Right lobe of liver (tissue), 6 donors: ENCODE data around the gene UBAP1. TPM values are rescaled to one million over a fixed set of nuclear protein-coding genes. Genes with fewer than 3 reads are reported as not detected.
A peak's percentile ranks its signal among the peaks of the same experiment; 100 is the strongest.

Experiments used
- ATAC-seq, 4 donors: fragments of 200-7000 bp; cut with Tn5 transposase; one replicate each; pipeline ENCODE4 v1.9.1; 2020; ENCODE audit warnings: mild to moderate bottlenecking in 4 of 4, moderate library complexity in 4 of 4
- DNase-seq, 3 donors: peaks; one replicate each; pipeline ENCODE4 v3.0.0-alpha.2; 2020
- H3K27ac ChIP-seq, 3 donors: fragments of 200-600 bp; one replicate each; pipeline ENCODE4 v1.8.0; 2022
- H3K27me3 ChIP-seq, 2 donors: fragments of 200-600 bp; one replicate each; pipeline ENCODE4 v1.8.0; 2022
- H3K36me3 ChIP-seq, 4 donors: fragments of 200-600 bp; sonication (generic) in 1 of 4; one replicate each; pipeline versions ENCODE4 v1.5.1 to v1.8.0; 2017 to 2022; ENCODE audit warnings: control low read depth in 1 of 4
- H3K4me1 ChIP-seq, 4 donors: fragments of 200-600 bp; sonication (generic) in 1 of 4; one replicate each; pipeline versions ENCODE4 v1.5.1 to v1.8.0; 2017 to 2022; ENCODE audit warnings: control low read depth in 1 of 4
- H3K4me3 ChIP-seq, 3 donors: fragments of 200-600 bp; one replicate each; pipeline ENCODE4 v1.8.0; 2022
- H3K9me3 ChIP-seq, 4 donors: fragments of 200-600 bp; sonication (generic) in 1 of 4; one replicate each; pipeline versions ENCODE4 v1.5.1 to v1.8.0; 2017 to 2022; ENCODE audit warnings: control low read depth in 1 of 4
- CTCF ChIP-seq, 4 donors: fragments of 200-600 bp in 3 of 4; fragments of 450-650 bp in 1 of 4; IDR thresholded peaks; one replicate each; pipeline versions ENCODE4 v1.5.1 to v1.8.0; 2016 to 2022; ENCODE audit warnings: antibody characterized with exemption in 4 of 4, mild to moderate bottlenecking in 2 of 4
- POLR2A ChIP-seq: fragments of 450-650 bp; IDR thresholded peaks from one replicate; pipeline ENCODE4 v1.6.1; 2017; ENCODE audit warnings: antibody characterized with exemption, mild to moderate bottlenecking
- WGBS: methylation state at CpG from one replicate; pipeline ENCODE4 v1.1.6; 2018; ENCODE audit warnings: low coverage, low lambda C conversion rate; ENCODE audit not compliant: insufficient coverage; ENCODE audit errors: missing lambda C conversion rate; 5-methylcytosine and 5-hydroxymethylcytosine counted together
- intact Hi-C, 2 donors: fragments of 100-400 bp; cut with DNase I; formaldehyde crosslinking; loops; one replicate each; pipeline versions ENCODE4 v1.11.2 to v1.14.1; 2022
- total RNA-seq, 6 experiments: library from RNA; depleted of rRNA in 2 of 6; stranded (reverse); fragments of >200 nt in 2 of 6; fragmentation: NEBNext Ultra II Directional in 3 of 6; extraction: Animal tissue kit (Norgen Biotek cat#: 25700) in 3 of 6; gene quantifications; one replicate each; pipeline versions ENCODE4 v1.1.0 to v1.2.4, GENCODE V29; 2016 to 2023
- donor health status: DM: no; HTN: yes; CAD: no.
- donor health status: DM: no; HTN: no; CAD: no.
- donor health status: DM: no; HTN: no; CAD: no.
- donor health status: DM: no; HTN: yes; CAD: no.
- donor health status: DM: no; HTN: yes; CAD: no.

The UBAP1 gene
- total RNA-seq, 6 experiments from 2014 or later = 24.3 to 38.1 (median 29.7) TPM

GRCh38 chr9:34252016-34252415, 73.2 kb downstream of the UBAP1 start:
- intact Hi-C loops = no loop called here

GRCh38 chr9:34252670-34253459, 74.0 kb downstream of the UBAP1 start:
- Histone ChIP-seq H3K36me3 (peaks cover 0 to 44% (median 23%) of the 10 kb centered on the region in 4 donors), H3K27me3 (no peaks in the 10 kb centered on the region), H3K4me1 (peaks cover 0 to 9% (median 0%) of the 10 kb centered on the region in 4 donors), H3K4me3 (no peak overlapping the region), H3K27ac (peak overlapping the region in 2 of 3 donors; percentile 23 to 34), H3K9me3 (no peaks in the 10 kb centered on the region)
- 59% methylated on average over 7 of the region's 10 CpGs for WGBS
- ATAC-seq (peak; percentile 23 to 84 (median 66)), DNase-seq (peak; percentile 47 to 69 (median 65))
- TF ChIP-seq POLR2A (no peak), CTCF (IDR thresholded peaks at IDR 0.05) (peak; percentile 18 to 96 (median 85))
- intact Hi-C loops = no loop called here

More at GRCh38 chr9:34252016-34252415, 73.2 kb downstream of the UBAP1 start:
- Histone ChIP-seq H3K4me1 (peaks cover 0 to 9% (median 0%) of the 10 kb centered on the region in 4 donors), H3K27ac (no peak overlapping the region), H3K36me3 (peaks cover 0 to 45% (median 26%) of the 10 kb centered on the region in 4 donors), H3K27me3 (no peaks in the 10 kb centered on the region), H3K4me3 (no peak overlapping the region), H3K9me3 (no peaks in the 10 kb centered on the region)
- ATAC-seq = no peak
- no peak for DNase-seq
- TF ChIP-seq CTCF (IDR thresholded peaks at IDR 0.05) = no peak
- no peak for TF ChIP-seq POLR2A

- intact Hi-C loops = no loop called here
- 44% methylated on average over 3 of the region's 3 CpGs for WGBS
These were observed 74.6 kb downstream of the UBAP1 start for GRCh38 chr9:34253460-34253837.

GRCh38 chr9:34254141-34254913, 75.5 kb downstream of the UBAP1 start:
- 54% methylated on average over 6 of the region's 16 CpGs for WGBS
- DNase-seq (no peak), ATAC-seq (no peak)
- Histone ChIP-seq H3K36me3 (peaks cover 0 to 32% (median 19%) of the 10 kb centered on the region in 4 donors), H3K27ac (no peak overlapping the region), H3K4me3 (no peak overlapping the region), H3K9me3 (no peaks in the 10 kb centered on the region), H3K27me3 (no peaks in the 10 kb centered on the region), H3K4me1 (peaks cover 0 to 9% (median 0%) of the 10 kb centered on the region in 4 donors)
- TF ChIP-seq POLR2A = no peak
- TF ChIP-seq CTCF (IDR thresholded peaks at IDR 0.05) = no peak
- intact Hi-C loops = no loop called here

More at GRCh38 chr9:34253460-34253837, 74.6 kb downstream of the UBAP1 start:
- Histone ChIP-seq H3K9me3 (no peaks in the 10 kb centered on the region), H3K27me3 (no peaks in the 10 kb centered on the region), H3K36me3 (peaks cover 0 to 38% (median 20%) of the 10 kb centered on the region in 4 donors), H3K4me1 (peaks cover 0 to 9% (median 0%) of the 10 kb centered on the region in 4 donors), H3K4me3 (no peak overlapping the region), H3K27ac (peak overlapping the region in 2 of 3 donors; percentile 23 to 34)
- peak; percentile 62 to 70 (median 66) for ATAC-seq
- DNase-seq = no peak
- TF ChIP-seq CTCF (IDR thresholded peaks at IDR 0.05) = peak in 3 of 4 donors; percentile 14 to 50 (median 16)
- no peak for TF ChIP-seq POLR2A
